Esophagus muscularis mucosa (tissue), 4 donors: ENCODE results near the gene UBE2I. TPM values are rescaled to one million over a fixed set of nuclear protein-coding genes. Genes with fewer than 3 reads are reported as not detected.

Source experiments
- DNase-seq: peaks from one replicate; pipeline ENCODE4 v3.0.0-alpha.2; 2017; ENCODE audit errors: extremely low spot score
- H3K27ac ChIP-seq, 4 donors: fragments of 200-600 bp; sonication (generic); replicated peaks in 1 of 4; 1 replicate in 3 of 4; 2 replicates in 1 of 4; pipeline ENCODE4 v1.5.1; 2016 to 2019; ENCODE audit warnings: mild to moderate bottlenecking in 1 of 4
- H3K27me3 ChIP-seq, 4 donors: fragments of 200-600 bp; sonication (generic); one replicate each; pipeline versions ENCODE4 v1.5.1 to v1.6.0; 2016 to 2019
- H3K36me3 ChIP-seq, 4 donors: fragments of 200-600 bp; sonication (generic); one replicate each; pipeline ENCODE4 v1.5.1; 2016 to 2019
- H3K4me1 ChIP-seq, 4 donors: fragments of 200-600 bp; sonication (generic); one replicate each; pipeline ENCODE4 v1.5.1; 2016 to 2019
- H3K4me3 ChIP-seq, 4 donors: fragments of 200-600 bp; sonication (generic); 1 replicate in 2 of 4; 2 replicates in 2 of 4; pipeline ENCODE4 v1.5.1; 2016 to 2019; ENCODE audit warnings: mild to moderate bottlenecking in 4 of 4, moderate library complexity in 1 of 4
- H3K9me3 ChIP-seq, 4 donors: fragments of 200-600 bp; sonication (generic); 1 replicate in 3 of 4; 2 replicates in 1 of 4; pipeline ENCODE4 v1.5.1; 2016 to 2019
- EP300 ChIP-seq: sonication (generic); formaldehyde crosslinking; IDR thresholded peaks from one replicate; pipeline ENCODE4 v1.6.1; 2017; ENCODE audit warnings: antibody characterized with exemption
- POLR2A ChIP-seq: fragments of 450-650 bp; IDR thresholded peaks from one replicate; pipeline ENCODE4 v1.6.1; 2017; ENCODE audit warnings: antibody characterized with exemption, moderate library complexity, mild to moderate bottlenecking, low read depth
- POLR2AphosphoS5 ChIP-seq, 2 donors: sonication (generic); formaldehyde crosslinking; IDR thresholded peaks; one replicate each; pipeline ENCODE4 v1.6.1; 2017; ENCODE audit warnings: antibody characterized with exemption in 2 of 2
- WGBS: methylation state at CpG from one replicate; pipeline ENCODE4 v1.1.5; 2018; 5-methylcytosine and 5-hydroxymethylcytosine counted together
- intact Hi-C: fragments of 100-400 bp; cut with DNase I; formaldehyde crosslinking; loops from one replicate; pipeline ENCODE4 v1.15.1; 2023
- total RNA-seq, 4 donors: library from RNA; depleted of rRNA; stranded (reverse); fragments of >200 nt; gene quantifications; one replicate each; pipeline versions ENCODE4 v1.1.0 to v1.2.1, GENCODE V29; 2016
- TF ChIP-seq, protein P1 (sequence below), 3 experiments: fragments of 200-600 bp in 2 of 3; fragments of 450-650 bp in 1 of 3; sonication (generic) in 2 of 3; IDR thresholded peaks; one replicate each; pipeline ENCODE4 v1.5.1; 2017 to 2019; ENCODE audit warnings: antibody characterized with exemption in 3 of 3, mild to moderate bottlenecking in 2 of 3, moderate library complexity in 1 of 3

Gene UBE2I
- total RNA-seq, 4 donors from 2014 or later = 42.8 to 70.5 (median 63.9) TPM

DNA sequence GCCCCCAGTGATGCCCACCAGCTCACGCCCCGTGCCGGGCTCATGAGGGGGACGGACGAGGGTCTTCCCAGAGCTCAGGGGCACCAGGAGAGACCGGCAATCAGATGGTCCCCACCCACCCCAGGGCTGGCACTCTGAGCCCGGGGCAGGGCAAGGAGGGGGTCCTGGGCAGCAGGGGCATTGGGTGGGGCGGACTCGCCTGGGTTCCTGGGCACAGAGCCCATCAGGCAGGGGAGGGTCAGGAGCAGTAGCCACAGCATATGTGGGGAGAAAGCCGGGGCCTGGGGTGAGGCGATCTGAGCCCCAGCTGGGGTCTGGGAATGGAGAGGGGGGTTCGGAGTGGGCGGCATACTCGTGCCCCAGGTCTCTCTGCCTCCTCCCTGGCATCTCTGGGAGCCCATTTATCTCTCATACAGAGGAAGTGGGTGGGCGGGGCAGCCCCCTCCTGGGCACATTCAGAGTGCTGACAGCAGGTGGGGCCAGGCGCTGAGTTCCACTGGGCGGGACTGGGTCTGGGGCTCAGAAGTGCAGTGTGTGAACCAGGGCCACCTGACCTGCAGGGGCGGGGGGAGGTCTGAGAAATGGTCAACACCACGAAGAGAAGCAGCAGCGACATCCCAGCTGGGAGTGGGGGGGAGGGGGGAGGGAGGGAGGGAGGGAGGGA, 20.5 kb upstream of the UBE2I start:
- no peaks in the 10 kb centered on the region for H3K36me3 ChIP-seq
- no peak overlapping the region for H3K27ac ChIP-seq
- peaks cover 4 to 98% (median 34%) of the 10 kb centered on the region in 4 donors for H3K27me3 ChIP-seq
- 35% methylated on average over 15 of the region's 20 CpGs for WGBS
- peaks cover 0 to 14% (median 7%) of the 10 kb centered on the region in 4 donors for H3K4me1 ChIP-seq
- TF ChIP-seq EP300 (no peak), POLR2A (no peak), POLR2AphosphoS5 (IDR thresholded peaks at IDR 0.05) (no peak)
- TF ChIP-seq, protein P1, sequence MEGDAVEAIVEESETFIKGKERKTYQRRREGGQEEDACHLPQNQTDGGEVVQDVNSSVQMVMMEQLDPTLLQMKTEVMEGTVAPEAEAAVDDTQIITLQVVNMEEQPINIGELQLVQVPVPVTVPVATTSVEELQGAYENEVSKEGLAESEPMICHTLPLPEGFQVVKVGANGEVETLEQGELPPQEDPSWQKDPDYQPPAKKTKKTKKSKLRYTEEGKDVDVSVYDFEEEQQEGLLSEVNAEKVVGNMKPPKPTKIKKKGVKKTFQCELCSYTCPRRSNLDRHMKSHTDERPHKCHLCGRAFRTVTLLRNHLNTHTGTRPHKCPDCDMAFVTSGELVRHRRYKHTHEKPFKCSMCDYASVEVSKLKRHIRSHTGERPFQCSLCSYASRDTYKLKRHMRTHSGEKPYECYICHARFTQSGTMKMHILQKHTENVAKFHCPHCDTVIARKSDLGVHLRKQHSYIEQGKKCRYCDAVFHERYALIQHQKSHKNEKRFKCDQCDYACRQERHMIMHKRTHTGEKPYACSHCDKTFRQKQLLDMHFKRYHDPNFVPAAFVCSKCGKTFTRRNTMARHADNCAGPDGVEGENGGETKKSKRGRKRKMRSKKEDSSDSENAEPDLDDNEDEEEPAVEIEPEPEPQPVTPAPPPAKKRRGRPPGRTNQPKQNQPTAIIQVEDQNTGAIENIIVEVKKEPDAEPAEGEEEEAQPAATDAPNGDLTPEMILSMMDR (IDR thresholded peaks at IDR 0.05) = no peak
- no peak overlapping the region for H3K4me3 ChIP-seq
- DNase-seq = no peak
- no peaks in the 10 kb centered on the region for H3K9me3 ChIP-seq
- intact Hi-C loops = no loop called here

DNA sequence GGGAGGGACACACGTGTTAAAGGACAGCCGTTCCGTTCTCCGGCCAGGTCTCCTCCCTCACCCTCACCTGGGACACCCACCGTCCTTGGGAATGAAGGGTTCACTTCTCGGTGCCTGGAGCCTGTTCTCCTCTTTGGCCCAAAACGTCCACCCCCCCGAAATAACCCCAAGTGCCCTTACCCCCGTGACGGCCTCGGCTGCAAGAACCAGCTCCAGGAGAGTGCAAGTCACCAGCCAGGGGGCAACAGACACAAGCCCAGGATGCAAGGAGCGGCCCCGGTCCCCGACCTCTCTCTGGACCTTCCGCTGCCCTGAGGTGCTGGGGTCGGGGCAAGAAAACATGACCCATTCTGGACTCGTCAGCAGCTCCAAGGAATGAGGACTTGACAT, 20.0 kb upstream of the UBE2I start:
- intact Hi-C loops = no loop called here
- no peaks in the 10 kb centered on the region for H3K9me3 ChIP-seq
- H3K36me3 ChIP-seq = no peaks in the 10 kb centered on the region
- 15% methylated on average over 15 of the region's 17 CpGs for WGBS
- H3K27me3 ChIP-seq = peaks cover 4 to 98% (median 34%) of the 10 kb centered on the region in 4 donors
- H3K27ac ChIP-seq = no peak overlapping the region
- TF ChIP-seq, protein P1 (IDR thresholded peaks at IDR 0.05) = no peak
- TF ChIP-seq EP300 (no peak), POLR2A (no peak), POLR2AphosphoS5 (IDR thresholded peaks at IDR 0.05) (no peak)
- no peak overlapping the region for H3K4me3 ChIP-seq
- no peak for DNase-seq
- peaks cover 0 to 14% (median 7%) of the 10 kb centered on the region in 4 donors for H3K4me1 ChIP-seq

DNA sequence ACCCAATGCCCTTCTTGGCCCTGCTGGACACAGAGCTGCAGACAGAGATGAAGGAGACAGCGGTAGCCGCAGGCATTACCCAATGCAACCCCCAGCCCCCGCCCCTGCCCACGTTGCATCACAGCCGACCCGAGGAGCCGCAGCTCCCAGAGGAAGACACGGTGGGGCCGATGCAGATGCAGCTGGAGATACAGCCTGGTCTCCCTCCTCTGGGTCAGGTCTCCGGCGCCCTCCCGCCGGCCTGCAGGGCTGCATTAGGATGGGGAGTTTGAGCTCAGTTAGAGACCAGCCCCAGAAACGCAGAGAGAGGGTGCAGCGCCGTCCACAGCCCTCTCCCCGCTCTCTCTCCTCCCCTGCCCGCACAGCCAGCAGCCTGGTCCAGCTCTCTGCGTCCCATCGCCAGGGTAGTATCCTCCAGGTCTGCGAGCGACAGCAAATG, 19.4 kb upstream of the UBE2I start:
- H3K4me1 ChIP-seq = peaks cover 0 to 14% (median 7%) of the 10 kb centered on the region in 4 donors
- intact Hi-C loops = no loop called here
- DNase-seq = no peak
- H3K27me3 ChIP-seq = peaks cover 4 to 97% (median 34%) of the 10 kb centered on the region in 4 donors
- TF ChIP-seq, protein P1 (IDR thresholded peaks at IDR 0.05) = no peak
- TF ChIP-seq POLR2A = no peak
- H3K27ac ChIP-seq = no peak overlapping the region
- H3K36me3 ChIP-seq = no peaks in the 10 kb centered on the region
- no peaks in the 10 kb centered on the region for H3K9me3 ChIP-seq
- WGBS = 21% methylated on average over 13 of the region's 22 CpGs
- no peak overlapping the region for H3K4me3 ChIP-seq

DNA sequence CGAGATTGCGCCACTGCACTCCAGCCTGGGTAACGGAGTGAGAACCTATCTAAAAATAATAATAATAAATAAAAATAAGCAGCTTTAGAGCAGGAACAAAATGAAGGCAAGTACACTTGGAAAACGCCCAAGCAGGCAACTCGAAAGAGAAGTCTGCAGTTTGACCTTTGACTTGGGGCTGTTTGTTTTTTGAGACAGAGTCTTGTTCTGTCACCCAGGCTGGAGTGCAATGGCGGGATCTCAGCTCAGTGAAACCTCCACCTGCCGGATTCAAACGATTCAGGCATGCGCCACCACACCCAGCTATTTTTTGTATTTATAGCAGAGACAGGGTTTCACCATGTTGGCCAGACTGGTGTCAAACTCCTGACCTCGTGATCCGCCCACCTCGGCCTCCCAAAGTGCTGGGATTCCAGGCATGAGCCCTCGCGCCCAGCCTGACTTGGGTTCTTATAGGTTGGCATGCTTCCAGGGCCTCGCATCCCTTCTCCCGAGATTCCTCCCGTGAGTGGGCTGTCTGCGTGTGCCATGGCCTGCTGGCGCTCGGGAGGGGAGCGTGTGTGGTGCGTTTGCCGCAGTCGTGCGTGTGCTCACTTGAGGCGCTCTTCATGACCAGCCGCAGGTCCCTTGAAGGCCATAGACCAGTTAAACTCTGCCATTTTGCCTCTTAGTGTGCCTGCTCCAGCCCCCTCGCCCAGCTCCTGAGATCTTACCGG, 18.4 kb upstream of the UBE2I start:
- Histone ChIP-seq H3K4me3 (no peak overlapping the region), H3K9me3 (no peaks in the 10 kb centered on the region), H3K36me3 (no peaks in the 10 kb centered on the region), H3K27ac (no peak overlapping the region), H3K27me3 (peaks cover 4 to 92% (median 31%) of the 10 kb centered on the region in 4 donors), H3K4me1 (peaks cover 0 to 14% (median 7%) of the 10 kb centered on the region in 4 donors)
- no peak for DNase-seq
- no peak for TF ChIP-seq EP300
- no peak for TF ChIP-seq POLR2AphosphoS5 (IDR thresholded peaks at IDR 0.05)
- TF ChIP-seq, protein P1 (IDR thresholded peaks at IDR 0.05) = no peak
- no peak for TF ChIP-seq POLR2A
- 76% methylated on average over 22 of the region's 29 CpGs for WGBS
- intact Hi-C loops = no loop called here
